ENCODE data around the gene ZNF714. TPM values are rescaled to one million over a fixed set of nuclear protein-coding genes. Genes with fewer than 3 reads are reported as not detected.

ZNF714 gene
- total and polyA plus RNA-seq, 2 of the 8 experiments (the other 6 are each of a cell fraction or from before 2014, with no cell fraction given): 16.4 to 74.2 TPM

DNA sequence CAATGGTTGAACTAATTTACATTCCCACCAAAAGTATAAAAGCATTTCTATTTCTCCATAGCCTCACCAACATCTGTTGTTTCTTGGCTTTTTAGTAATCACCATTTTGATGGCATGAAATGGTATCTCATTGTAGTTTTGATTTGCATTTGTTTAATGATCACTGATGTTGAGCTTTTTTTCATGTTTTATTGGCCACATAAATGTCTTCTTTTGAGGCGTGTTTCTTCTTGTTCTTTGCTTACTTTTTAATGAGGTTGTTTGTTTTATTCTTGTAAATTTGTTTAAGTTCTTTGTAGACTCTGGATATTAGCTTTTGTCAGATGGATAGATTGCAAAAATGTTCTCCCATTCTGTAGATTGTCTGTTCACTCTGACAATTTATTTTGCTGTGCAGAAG lies 28.2 kb downstream of the ZNF714 start:
- Histone ChIP-seq H2BK12ac (ENCODE audit: low read depth, low read length) (no peak overlapping the region), H3K23ac (ENCODE audit: insufficient read length) (no peak overlapping the region), H3K23me2 (ENCODE audit: low read depth, low read length) (no peaks in the 10 kb centered on the region), H3K36me3 (ENCODE audit: control insufficient read depth in 2 of 4, insufficient read depth in 4 of 4, low read length in 3 of 4) (peaks cover 0 to 19% (median 6%) of the 10 kb centered on the region in 4 experiments; a peak in 5 of 8 replicates), H3K9ac (replicated peaks in 1 of 4; ENCODE audit: extremely low read depth in 1 of 4, low read depth in 3 of 4, low read length in 3 of 4) (no peak overlapping the region), H4K91ac (replicated peaks; ENCODE audit: insufficient read length, low read length) (no peak overlapping the region), H3K4me1 (replicated peaks in 1 of 4; ENCODE audit: control insufficient read depth in 3 of 4, insufficient read depth in 4 of 4, low read length in 3 of 4) (no peaks in the 10 kb centered on the region), H3K56ac (replicated peaks; ENCODE audit: insufficient read length, low read depth, low read length) (no peak overlapping the region), H3K4me3 (ENCODE audit: extremely low read depth in 1 of 4, insufficient read depth in 2 of 4, low read depth in 3 of 4, low read length in 4 of 4) (no peak overlapping the region), H3K18ac (ENCODE audit: extremely low read depth, low read length) (no peak overlapping the region), H3K27me3 (replicated peaks in 1 of 4; ENCODE audit: control insufficient read depth in 3 of 4, extremely low read depth in 1 of 4, insufficient read depth in 3 of 4, low read length in 3 of 4) (no peaks in the 10 kb centered on the region), H2AFZ (ENCODE audit: low read length) (no peak overlapping the region), H3K9me3 (ENCODE audit: insufficient read depth in 2 of 2, low read depth in 1 of 2, low read length in 1 of 2) (no peaks in the 10 kb centered on the region), H2BK20ac (ENCODE audit: low read length) (no peak overlapping the region), H3K4me2 (ENCODE audit: insufficient read depth in 1 of 2, low read depth in 2 of 2, low read length in 2 of 2) (no peak overlapping the region), H4K20me1 (replicated peaks in 1 of 2; ENCODE audit: control insufficient read depth in 1 of 2, insufficient read depth in 2 of 2, low read length in 2 of 2) (peaks cover 0 to 1% of the 10 kb centered on the region in 2 experiments), H4K5ac (ENCODE audit: insufficient read length, low read depth, low read length) (no peak overlapping the region), H2BK120ac (replicated peaks; ENCODE audit: low read depth, low read length) (no peak overlapping the region), H3K14ac (ENCODE audit: insufficient read length) (no peak overlapping the region), H4K8ac (ENCODE audit: extremely low read depth, insufficient read depth, low read length) (no peak overlapping the region), H3K27ac (ENCODE audit: low read depth, low read length) (no peak overlapping the region), H2BK5ac (ENCODE audit: low read depth, low read length) (no peak overlapping the region), H3K4ac (replicated peaks; ENCODE audit: insufficient read length, low read depth, low read length) (no peak overlapping the region), H2AK5ac (ENCODE audit: low read depth, low read length) (no peak overlapping the region), H3K79me1 (ENCODE audit: low read depth, low read length) (no peaks in the 10 kb centered on the region; the same call in 1 of the 2 replicates), H3K79me2 (ENCODE audit: control insufficient read depth in 1 of 2, insufficient read depth in 2 of 2, low read length in 2 of 2) (peaks cover 0 to 40% of the 10 kb centered on the region in 2 experiments; a peak in 2 of 4 replicates), H2BK15ac (ENCODE audit: low read length) (no peak overlapping the region)
- CTCF ChIA-PET (ENCODE audit: partially characterized antibody): interaction anchor here (1.3 kb wide), 1 partner anchor 26 kb away, joined by 3 read pairs; no protein-coding TSS in a partner anchor
- no peak for DNase-seq (ENCODE audit: low read depth in 1 of 2, low spot score in 2 of 2)
- FAIRE-seq: no peak
- POLR2A ChIA-PET (ENCODE audit: partially characterized antibody): interaction anchor here (1.0 to 1.3 kb wide), 4 partner anchors 9 to 17 kb away, joined by 3 read pairs; no protein-coding TSS in a partner anchor
- 100% methylated on average over 1 of the region's 1 CpG; no CpG with 5 or more reads in 1 of the 2 experiments for WGBS, 2 experiments (ENCODE audit: extremely low coverage in 1 of 2, insufficient coverage in 1 of 2, insufficient read length in 1 of 2, insufficient replicate concordance in 2 of 2, low coverage in 1 of 2, low lambda C conversion rate in 2 of 2, missing lambda C conversion rate in 1 of 2)
- TF ChIP-seq RXRA (IDR thresholded peaks at IDR 0.05; ENCODE audit: insufficient read depth, low read depth, low read length): no peak
- TF ChIP-seq JUND (IDR thresholded peaks at IDR 0.05; ENCODE audit: low read length): no peak
- no peak for TF ChIP-seq RBBP5 (IDR thresholded peaks at IDR 0.05; ENCODE audit: borderline replicate concordance, low read depth, low read length)
- no peak for TF ChIP-seq CBX5 (IDR thresholded peaks at IDR 0.05; ENCODE audit: low read depth, low read length)
- TF ChIP-seq EZH2 (IDR thresholded peaks at IDR 0.05; ENCODE audit: low read depth, low read length, severe bottlenecking): no peak
